H9 (cell line): ENCODE results near the gene GOLGA6L1. TPM values are rescaled to one million over a fixed set of nuclear protein-coding genes. Genes with fewer than 3 reads are reported as not detected.
"Not testable (repeated sequence)": the region's sequence is repeated elsewhere in the genome, so short reads cannot be mapped to it uniquely, and the experiment has no call there.

Experiments used
- DNase-seq: peaks from one replicate; pipeline ENCODE4 v3.0.0-alpha.2; 2017
- H2AFZ ChIP-seq: one replicate; pipeline ENCODE4 v1.6.1; 2013; ENCODE audit warnings: mild to moderate bottlenecking, low read length, control low read depth, moderate library complexity
- H2AK5ac ChIP-seq: 2 replicates; pipeline ENCODE4 v1.6.1; 2013; ENCODE audit warnings: low read length, control low read depth, mixed read lengths; ENCODE audit not compliant: insufficient read length
- H2BK120ac ChIP-seq: one replicate; pipeline ENCODE4 v1.6.1; 2013; ENCODE audit warnings: low read depth, mild to moderate bottlenecking, low read length, control low read depth, inconsistent platforms; ENCODE audit not compliant: poor library complexity, severe bottlenecking
- H2BK12ac ChIP-seq: 2 replicates; pipeline ENCODE4 v1.6.1; 2013; ENCODE audit warnings: low read length, control low read depth, mixed read lengths, low read depth; ENCODE audit not compliant: insufficient read length
- H2BK15ac ChIP-seq: 2 replicates; pipeline ENCODE4 v1.6.1; 2013; ENCODE audit warnings: low read depth, low read length, control low read depth
- H2BK20ac ChIP-seq: one replicate; pipeline ENCODE4 v1.6.1; 2013; ENCODE audit warnings: low read depth, mild to moderate bottlenecking, low read length, control low read depth, inconsistent platforms; ENCODE audit not compliant: poor library complexity, severe bottlenecking
- H2BK5ac ChIP-seq: 2 replicates; pipeline ENCODE4 v1.6.1; 2013; ENCODE audit warnings: low read length, control low read depth, mixed read lengths; ENCODE audit not compliant: insufficient read length
- H3K14ac ChIP-seq: 2 replicates; pipeline ENCODE4 v1.6.1; 2013; ENCODE audit warnings: low read length, control low read depth; ENCODE audit not compliant: insufficient read depth
- H3K18ac ChIP-seq: 2 replicates; pipeline ENCODE4 v1.6.1; 2013; ENCODE audit warnings: low read depth, mild to moderate bottlenecking, mixed read lengths, low read length, control low read depth; ENCODE audit not compliant: insufficient read length
- H3K23ac ChIP-seq: 2 replicates; pipeline ENCODE4 v1.6.1; 2013; ENCODE audit warnings: low read length, control low read depth, mixed read lengths, low read depth; ENCODE audit not compliant: insufficient read length
- H3K23me2 ChIP-seq: 2 replicates; pipeline ENCODE4 v1.6.1; 2013; ENCODE audit warnings: low read depth, mild to moderate bottlenecking, mixed read lengths, low read length, control low read depth; ENCODE audit not compliant: insufficient read length, poor library complexity, severe bottlenecking
- H3K27ac ChIP-seq: 2 replicates; pipeline ENCODE4 v1.5.1; 2013; ENCODE audit warnings: low read length, control low read depth, mixed read lengths, low read depth; ENCODE audit not compliant: insufficient read length
- H3K27me3 ChIP-seq: 2 replicates; pipeline ENCODE4 v1.6.1; 2013; ENCODE audit warnings: low read length, control low read depth, inconsistent platforms; ENCODE audit not compliant: insufficient read depth
- H3K4ac ChIP-seq: 2 replicates; pipeline ENCODE4 v1.6.1; 2013; ENCODE audit warnings: low read depth, mild to moderate bottlenecking, control low read depth, inconsistent platforms, low read length, moderate library complexity
- H3K4me1 ChIP-seq: 2 replicates; pipeline ENCODE4 v1.6.1; 2013; ENCODE audit warnings: low read length, control low read depth, inconsistent platforms; ENCODE audit not compliant: insufficient read depth
- H3K4me2 ChIP-seq: 2 replicates; pipeline ENCODE4 v1.6.1; 2013; ENCODE audit warnings: low read length, control low read depth, mixed read lengths; ENCODE audit not compliant: insufficient read length, insufficient read depth
- H3K56ac ChIP-seq: 2 replicates; pipeline ENCODE4 v1.6.1; 2013; ENCODE audit warnings: low read depth, mild to moderate bottlenecking, mixed read lengths, low read length, control low read depth; ENCODE audit not compliant: insufficient read length
- H3K79me1 ChIP-seq: 2 replicates; pipeline ENCODE4 v1.6.1; 2013; ENCODE audit warnings: low read depth, mild to moderate bottlenecking, moderate library complexity, low read length, control low read depth, inconsistent platforms; ENCODE audit not compliant: insufficient read depth, poor library complexity, severe bottlenecking
- H3K79me2 ChIP-seq: 2 replicates; pipeline ENCODE4 v1.6.1; 2013; ENCODE audit warnings: low read length, control low read depth, inconsistent platforms; ENCODE audit not compliant: insufficient read depth
- H3K9ac ChIP-seq: 2 replicates; pipeline ENCODE4 v1.6.1; 2013; ENCODE audit warnings: low read length, control low read depth, mixed read lengths; ENCODE audit not compliant: insufficient read length; ENCODE audit errors: extremely low read depth
- H3K9me3 ChIP-seq: one replicate; pipeline ENCODE4 v1.6.1; 2013; ENCODE audit warnings: low read depth, low read length, inconsistent platforms; ENCODE audit not compliant: control insufficient read depth
- H3T11ph ChIP-seq: one replicate; pipeline ENCODE4 v1.6.1; 2013; ENCODE audit warnings: mild to moderate bottlenecking, low read length, control low read depth, inconsistent platforms
- H4K20me1 ChIP-seq: one replicate; pipeline ENCODE4 v1.6.1; 2013; ENCODE audit not compliant: control insufficient read depth, insufficient read length, insufficient read depth
- H4K5ac ChIP-seq: 2 replicates; pipeline ENCODE4 v1.6.1; 2013; ENCODE audit warnings: low read depth, mild to moderate bottlenecking, mixed read lengths, low read length, control low read depth; ENCODE audit not compliant: insufficient read length
- H4K8ac ChIP-seq: replicated peaks from 2 replicates; pipeline ENCODE4 v1.6.1; 2013; ENCODE audit warnings: low read length, control low read depth, mixed read lengths, low read depth; ENCODE audit not compliant: insufficient read length
- H4K91ac ChIP-seq: 2 replicates; pipeline ENCODE4 v1.6.1; 2013; ENCODE audit warnings: low read depth, mild to moderate bottlenecking, moderate library complexity, mixed read lengths, low read length, control low read depth; ENCODE audit not compliant: insufficient read length
- H3K27ac Mint-ChIP-seq, 3 experiments: 2 replicates in 2 of 3; 3 replicates in 1 of 3; pipeline ENCODE4 v1.8.0; 2020 to 2021; ENCODE audit warnings: mixed read lengths in 3 of 3, mild to moderate bottlenecking in 1 of 3, moderate library complexity in 1 of 3
- H3K27me3 Mint-ChIP-seq: 2 replicates; pipeline ENCODE4 v1.8.0; 2021; ENCODE audit warnings: low read depth, mild to moderate bottlenecking, moderate library complexity, mixed read lengths
- H3K36me3 Mint-ChIP-seq, 3 experiments: 2 replicates in 2 of 3; 3 replicates in 1 of 3; pipeline ENCODE4 v1.8.0; 2020 to 2021; ENCODE audit warnings: low read depth in 3 of 3, mixed read lengths in 3 of 3; ENCODE audit not compliant: insufficient read depth in 1 of 3
- H3K4me1 Mint-ChIP-seq, 2 experiments: 2 replicates each; pipeline ENCODE4 v1.8.0; 2020; ENCODE audit warnings: mixed read lengths in 2 of 2
- H3K4me3 Mint-ChIP-seq, 2 experiments: 2 replicates in 1 of 2; 3 replicates in 1 of 2; pipeline ENCODE4 v1.8.0; 2020 to 2021; ENCODE audit warnings: mild to moderate bottlenecking in 2 of 2, mixed read lengths in 2 of 2, moderate library complexity in 1 of 2
- H3K9me3 Mint-ChIP-seq, 2 experiments: 2 replicates in 1 of 2; 3 replicates in 1 of 2; pipeline ENCODE4 v1.8.0; 2020; ENCODE audit warnings: mild to moderate bottlenecking in 2 of 2, mixed read lengths in 2 of 2, moderate library complexity in 1 of 2
- WGBS: extraction: QIAGEN DNeasy Blood & Tissue Kit; methylation state at CpG from one replicate; pipeline ENCODE4 v1.1.7; 2013; ENCODE audit warnings: missing lambda C conversion rate, low lambda C conversion rate, mixed read lengths; ENCODE audit not compliant: insufficient read length; ENCODE audit errors: extremely low coverage; 5-methylcytosine and 5-hydroxymethylcytosine counted together
- total RNA-seq: library from RNA; stranded (reverse); gene quantifications from 2 replicates; pipeline ENCODE4 v1.2.1, GENCODE V29; 2021

GOLGA6L1 gene
- total RNA-seq, 1 experiment from 2014 or later = not detected

GRCh38 chr15:23176683-23177082, 40.1 kb upstream of the GOLGA6L1 start:
- not testable (repeated sequence) for H3K27me3 Mint-ChIP-seq, H3K4me3 Mint-ChIP-seq, H4K8ac ChIP-seq, H3K4ac ChIP-seq, H3K4me1 ChIP-seq, H3K14ac ChIP-seq, H4K91ac ChIP-seq, H3K27me3 ChIP-seq, H3K4me1 Mint-ChIP-seq, H2AFZ ChIP-seq, H3K4me2 ChIP-seq, H3T11ph ChIP-seq, H3K9me3 Mint-ChIP-seq, H3K79me2 ChIP-seq, H3K27ac Mint-ChIP-seq, H2BK120ac ChIP-seq, H2BK5ac ChIP-seq, H3K9me3 ChIP-seq, H3K27ac ChIP-seq, H2AK5ac ChIP-seq, DNase-seq, H2BK12ac ChIP-seq, H3K36me3 Mint-ChIP-seq, H4K20me1 ChIP-seq, H3K18ac ChIP-seq, H3K79me1 ChIP-seq, H3K23ac ChIP-seq, H4K5ac ChIP-seq, H2BK20ac ChIP-seq, H2BK15ac ChIP-seq, H3K56ac ChIP-seq, H3K9ac ChIP-seq, H3K23me2 ChIP-seq
- no CpG with 5 or more reads among the region's 20 CpGs for WGBS

GRCh38 chr15:23175606-23176005, 39.0 kb upstream of the GOLGA6L1 start:
- not testable (repeated sequence) for H3K56ac ChIP-seq, H3K4me2 ChIP-seq, H3K4me1 ChIP-seq, H2AK5ac ChIP-seq, H4K8ac ChIP-seq, H3K23me2 ChIP-seq, H2BK120ac ChIP-seq, H3K9ac ChIP-seq, H4K91ac ChIP-seq, H2BK15ac ChIP-seq, H3K27ac ChIP-seq, DNase-seq, H3T11ph ChIP-seq, H3K9me3 ChIP-seq, H2BK20ac ChIP-seq, H3K27me3 Mint-ChIP-seq, H3K4me3 Mint-ChIP-seq, H4K20me1 ChIP-seq, H2BK12ac ChIP-seq, H3K23ac ChIP-seq, H4K5ac ChIP-seq, H2BK5ac ChIP-seq, H3K9me3 Mint-ChIP-seq, H3K4me1 Mint-ChIP-seq, H3K36me3 Mint-ChIP-seq, H3K79me2 ChIP-seq, H3K18ac ChIP-seq, H2AFZ ChIP-seq, H3K27ac Mint-ChIP-seq, H3K79me1 ChIP-seq, H3K27me3 ChIP-seq, H3K14ac ChIP-seq, H3K4ac ChIP-seq
- WGBS = no CpG with 5 or more reads among the region's 19 CpGs
